ENCODE data around the gene MMP13.

GRCh38 chr11:102915044-102915375 lies 40.5 kb downstream of the MMP13 start:
- TF ChIP-seq ESRRA (CRISPR knock-in tag; IDR thresholded peaks at IDR 0.05; ENCODE audit: low read depth) = no peak
- no peak for TF ChIP-seq NR2F6 (IDR thresholded peaks at IDR 0.05)
- no peak for TF ChIP-seq NR2F6 (CRISPR knock-in tag; IDR thresholded peaks at IDR 0.05)
- no peak for TF ChIP-seq CTCF (CRISPR knock-in tag; IDR thresholded peaks at IDR 0.05)
- TF ChIP-seq, protein P1, sequence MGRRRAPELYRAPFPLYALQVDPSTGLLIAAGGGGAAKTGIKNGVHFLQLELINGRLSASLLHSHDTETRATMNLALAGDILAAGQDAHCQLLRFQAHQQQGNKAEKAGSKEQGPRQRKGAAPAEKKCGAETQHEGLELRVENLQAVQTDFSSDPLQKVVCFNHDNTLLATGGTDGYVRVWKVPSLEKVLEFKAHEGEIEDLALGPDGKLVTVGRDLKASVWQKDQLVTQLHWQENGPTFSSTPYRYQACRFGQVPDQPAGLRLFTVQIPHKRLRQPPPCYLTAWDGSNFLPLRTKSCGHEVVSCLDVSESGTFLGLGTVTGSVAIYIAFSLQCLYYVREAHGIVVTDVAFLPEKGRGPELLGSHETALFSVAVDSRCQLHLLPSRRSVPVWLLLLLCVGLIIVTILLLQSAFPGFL (CRISPR knock-in tag; IDR thresholded peaks at IDR 0.05) = no peak
- no peak for TF ChIP-seq GABPB1 (CRISPR knock-in tag; IDR thresholded peaks at IDR 0.05)
- TF ChIP-seq, protein P2, sequence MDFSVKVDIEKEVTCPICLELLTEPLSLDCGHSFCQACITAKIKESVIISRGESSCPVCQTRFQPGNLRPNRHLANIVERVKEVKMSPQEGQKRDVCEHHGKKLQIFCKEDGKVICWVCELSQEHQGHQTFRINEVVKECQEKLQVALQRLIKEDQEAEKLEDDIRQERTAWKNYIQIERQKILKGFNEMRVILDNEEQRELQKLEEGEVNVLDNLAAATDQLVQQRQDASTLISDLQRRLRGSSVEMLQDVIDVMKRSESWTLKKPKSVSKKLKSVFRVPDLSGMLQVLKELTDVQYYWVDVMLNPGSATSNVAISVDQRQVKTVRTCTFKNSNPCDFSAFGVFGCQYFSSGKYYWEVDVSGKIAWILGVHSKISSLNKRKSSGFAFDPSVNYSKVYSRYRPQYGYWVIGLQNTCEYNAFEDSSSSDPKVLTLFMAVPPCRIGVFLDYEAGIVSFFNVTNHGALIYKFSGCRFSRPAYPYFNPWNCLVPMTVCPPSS (IDR thresholded peaks at IDR 0.05) = no peak
- TF ChIP-seq NFIC (IDR thresholded peaks at IDR 0.05; ENCODE audit: low read length) = no peak
